Fibroblast of pulmonary artery (primary cell): Measurements from ENCODE around the gene OSGEPL1.
A peak's percentile ranks its signal among the peaks of the same experiment; 100 is the strongest.

Experiments used
- DNase-seq: peaks from one replicate; pipeline ENCODE4 v3.0.0-alpha.2; 2010; ENCODE audit warnings: low read depth
- H3K4me3 ChIP-seq: replicated peaks from 2 replicates; pipeline ENCODE4 v1.5.1; 2011; ENCODE audit warnings: low read depth, mild to moderate bottlenecking, control low read depth, low read length, moderate library complexity
- TF ChIP-seq, protein P1 (sequence below): IDR thresholded peaks from 2 replicates; pipeline ENCODE4 v1.5.1; 2011; ENCODE audit warnings: mild to moderate bottlenecking, control low read depth, low read length, inconsistent platforms; ENCODE audit errors: missing control alignments

OSGEPL1 gene

DNA sequence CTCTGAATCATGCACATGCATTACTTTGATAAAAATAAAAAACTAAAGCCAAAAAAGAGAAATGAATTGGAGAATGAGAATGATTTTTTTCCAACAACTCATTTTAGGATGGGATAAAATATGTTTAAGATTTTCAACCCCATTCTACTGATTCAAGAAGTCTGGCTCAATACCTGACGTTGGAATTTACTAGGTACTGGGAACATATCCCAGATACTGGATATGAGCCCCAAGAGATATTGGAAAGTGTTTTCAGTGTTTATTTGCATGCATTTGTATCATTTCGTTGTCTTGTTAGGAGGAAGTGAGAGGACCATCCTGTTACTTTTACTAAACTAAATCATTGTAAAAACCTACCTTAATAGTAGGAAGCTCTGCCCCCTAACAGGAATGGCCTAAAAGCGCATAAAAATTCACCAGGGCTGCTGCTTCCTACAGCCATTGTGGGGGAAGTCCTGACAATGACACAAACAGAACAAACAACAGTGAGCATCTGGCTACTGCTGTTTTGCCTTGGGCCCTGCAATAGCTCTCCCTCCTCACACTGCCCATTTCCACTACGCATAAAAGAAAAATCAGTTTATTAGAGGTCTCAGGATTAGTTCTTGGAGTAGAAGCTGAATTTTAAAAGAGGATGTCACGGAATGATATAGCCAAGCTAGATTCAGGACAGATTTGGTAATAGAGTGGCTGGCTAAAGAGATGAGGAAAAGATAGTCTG is 52.9 kb downstream of the OSGEPL1 start:
- TF ChIP-seq, protein P1, sequence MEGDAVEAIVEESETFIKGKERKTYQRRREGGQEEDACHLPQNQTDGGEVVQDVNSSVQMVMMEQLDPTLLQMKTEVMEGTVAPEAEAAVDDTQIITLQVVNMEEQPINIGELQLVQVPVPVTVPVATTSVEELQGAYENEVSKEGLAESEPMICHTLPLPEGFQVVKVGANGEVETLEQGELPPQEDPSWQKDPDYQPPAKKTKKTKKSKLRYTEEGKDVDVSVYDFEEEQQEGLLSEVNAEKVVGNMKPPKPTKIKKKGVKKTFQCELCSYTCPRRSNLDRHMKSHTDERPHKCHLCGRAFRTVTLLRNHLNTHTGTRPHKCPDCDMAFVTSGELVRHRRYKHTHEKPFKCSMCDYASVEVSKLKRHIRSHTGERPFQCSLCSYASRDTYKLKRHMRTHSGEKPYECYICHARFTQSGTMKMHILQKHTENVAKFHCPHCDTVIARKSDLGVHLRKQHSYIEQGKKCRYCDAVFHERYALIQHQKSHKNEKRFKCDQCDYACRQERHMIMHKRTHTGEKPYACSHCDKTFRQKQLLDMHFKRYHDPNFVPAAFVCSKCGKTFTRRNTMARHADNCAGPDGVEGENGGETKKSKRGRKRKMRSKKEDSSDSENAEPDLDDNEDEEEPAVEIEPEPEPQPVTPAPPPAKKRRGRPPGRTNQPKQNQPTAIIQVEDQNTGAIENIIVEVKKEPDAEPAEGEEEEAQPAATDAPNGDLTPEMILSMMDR: no peak
- H3K4me3 ChIP-seq: no peak overlapping the region
- no peak for DNase-seq

DNA sequence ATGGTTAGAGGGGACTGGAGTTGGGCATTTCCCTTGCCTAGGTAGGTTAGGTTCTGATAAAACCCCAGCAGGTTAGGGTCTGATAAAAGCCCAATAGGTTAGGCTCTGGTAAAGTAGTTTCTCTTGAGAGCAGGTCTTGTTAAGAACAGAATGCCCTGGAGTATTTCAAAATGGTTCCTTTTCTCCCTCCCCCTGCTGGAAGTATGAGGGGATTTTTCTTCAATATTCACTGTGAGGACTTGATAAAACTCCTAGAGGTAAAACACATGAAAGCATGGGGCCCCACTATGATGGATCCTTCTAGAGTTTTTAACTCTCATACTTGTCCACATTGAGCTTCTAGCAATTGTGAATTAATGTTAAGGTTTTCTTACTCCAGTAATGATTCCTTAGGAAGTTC is 60.5 kb downstream of the OSGEPL1 start:
- peak; percentile 24 for DNase-seq
- H3K4me3 ChIP-seq: no peak overlapping the region
- TF ChIP-seq, protein P1: peak; percentile 25

DNA sequence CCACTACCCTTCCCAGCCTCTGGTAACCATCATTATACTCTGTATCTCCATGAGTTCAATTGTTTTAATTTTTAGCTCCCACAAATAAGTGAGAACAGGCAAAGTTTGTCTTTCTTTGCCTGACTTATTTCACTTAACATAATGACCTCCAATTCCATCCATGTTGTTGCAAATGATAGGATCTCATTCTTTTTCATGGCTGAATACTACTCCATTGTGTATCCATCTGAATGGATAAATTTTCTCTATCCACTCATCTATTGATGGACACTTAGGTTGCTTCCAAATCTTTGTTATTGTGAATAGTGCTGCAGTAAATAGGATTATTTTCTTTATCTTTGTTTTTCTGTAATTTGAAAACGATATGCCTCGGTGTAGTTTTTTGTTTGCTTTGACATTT is 61.9 kb downstream of the OSGEPL1 start:
- no peak for DNase-seq
- TF ChIP-seq, protein P1: no peak
- no peak overlapping the region for H3K4me3 ChIP-seq

DNA sequence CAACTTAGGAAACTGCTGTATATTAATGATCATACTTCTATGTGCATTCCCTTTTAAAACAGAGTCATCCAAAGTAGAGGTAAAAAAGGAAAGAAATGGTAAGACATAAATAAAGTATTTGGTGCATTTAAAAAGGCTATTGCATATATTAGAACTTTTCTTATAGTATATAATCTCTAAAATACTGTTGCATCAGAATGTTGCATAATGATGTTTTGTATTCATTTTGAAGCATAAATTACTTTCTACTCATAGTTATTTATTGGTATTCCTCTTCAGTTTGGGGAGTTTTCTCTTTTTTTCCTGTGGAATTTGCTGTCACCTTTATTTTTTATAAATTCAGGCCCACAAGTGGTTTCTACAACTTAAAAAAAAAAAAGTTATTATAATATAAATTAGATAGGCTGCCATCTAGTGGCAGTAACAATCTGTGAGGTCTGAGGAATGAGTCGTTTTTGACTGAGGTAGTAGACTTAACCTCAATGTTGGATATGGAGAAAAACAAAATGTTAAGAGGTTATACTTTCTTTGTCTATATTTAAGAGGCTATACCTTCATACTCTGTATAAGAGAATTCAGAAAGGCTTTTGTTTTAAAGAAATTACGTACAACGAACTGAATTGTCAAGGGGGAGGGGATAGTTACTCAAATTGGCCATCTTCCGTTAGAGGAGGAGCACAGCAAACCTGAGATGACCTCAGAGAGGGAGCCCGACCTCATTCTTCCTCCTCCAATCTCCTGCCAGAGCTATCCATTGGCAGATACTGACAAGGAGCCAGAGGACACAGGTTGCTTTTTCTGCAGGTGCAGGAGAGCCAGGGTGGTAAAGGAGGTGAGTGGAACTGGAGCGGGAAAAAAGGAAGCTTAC is 64.3 kb downstream of the OSGEPL1 start:
- TF ChIP-seq, protein P1: peak; percentile 63
- peak; percentile 69 for DNase-seq
- H3K4me3 ChIP-seq: no peak overlapping the region
